HEK293 (cell line): ENCODE data around the gene VEPH1.

Source experiments
- CTCF ChIA-PET: fragments of 350-600 bp; formaldehyde crosslinking; extraction: SDS; loops from one replicate; lab custom pipeline; 2021; ENCODE audit warnings: antibody characterized with exemption; lab: Yijun Ruan, JAX
- POLR2A ChIA-PET: fragments of 300-600 bp; formaldehyde crosslinking; extraction: SDS; loops from one replicate; lab custom pipeline; 2020; ENCODE audit warnings: antibody characterized with exemption, inconsistent platforms; lab: Yijun Ruan, JAX
- H3K27ac ChIP-seq: fragments of 200-500 bp; sonication (Bioruptor generic); 2 replicates; pipeline ENCODE4 v1.5.1; 2014; ENCODE audit warnings: low read depth, low read length, control low read depth, inconsistent platforms; ENCODE audit errors: extremely low read depth
- H3K36me3 ChIP-seq, 2 experiments: fragments of 200-500 bp in 1 of 2; sonication (Bioruptor generic) in 1 of 2; 1 replicate in 1 of 2; 2 replicates in 1 of 2; pipeline ENCODE4 v1.5.1; 2014 to 2017; ENCODE audit warnings: inconsistent platforms in 2 of 2, low read length in 2 of 2; ENCODE audit not compliant: control insufficient read depth in 2 of 2, insufficient read depth in 1 of 2
- H3K4me1 ChIP-seq: fragments of 200-500 bp; sonication (Bioruptor generic); 2 replicates; pipeline ENCODE4 v1.5.1; 2014; ENCODE audit warnings: mild to moderate bottlenecking, low read length, inconsistent platforms; ENCODE audit not compliant: control insufficient read depth, insufficient read depth
- H3K4me3 ChIP-seq: 2 replicates; pipeline ENCODE4 v1.5.1; 2011; ENCODE audit warnings: low read depth, mild to moderate bottlenecking, control low read depth, low read length, moderate library complexity
- H3K9me3 ChIP-seq: fragments of 200-500 bp; sonication (Bioruptor generic); 2 replicates; pipeline ENCODE4 v1.5.1; 2014; ENCODE audit warnings: low read depth, low read length, inconsistent platforms; ENCODE audit not compliant: control insufficient read depth, insufficient read depth
- HIC1 ChIP-seq: fragments of 450-650 bp; formaldehyde crosslinking; IDR thresholded peaks from 2 replicates; pipeline ENCODE4 v1.5.1; 2016; ENCODE audit warnings: missing biosample characterization, missing genetic modification characterization
- KLF1 ChIP-seq: fragments of 450-650 bp; formaldehyde crosslinking; IDR thresholded peaks from 2 replicates; pipeline ENCODE4 v1.5.1; 2016; ENCODE audit warnings: missing biosample characterization, missing genetic modification characterization
- KLF10 ChIP-seq: fragments of 450-650 bp; IDR thresholded peaks from 2 replicates; pipeline ENCODE4 v1.5.1; 2018; ENCODE audit warnings: missing biosample characterization, mild to moderate bottlenecking, missing genetic modification characterization
- SETDB1 ChIP-seq: IDR thresholded peaks from one replicate; pipeline ENCODE4 v1.6.1; 2017; ENCODE audit warnings: mild to moderate bottlenecking, low read length, moderate library complexity, mixed read lengths; ENCODE audit not compliant: insufficient read length
- YY2 ChIP-seq: fragments of 450-650 bp; formaldehyde crosslinking; IDR thresholded peaks from 2 replicates; pipeline ENCODE4 v1.5.1; 2016; ENCODE audit warnings: missing biosample characterization, missing genetic modification characterization
- ZBTB21 ChIP-seq: fragments of 450-650 bp; formaldehyde crosslinking; IDR thresholded peaks from 2 replicates; pipeline ENCODE4 v1.5.1; 2017; ENCODE audit warnings: missing biosample characterization, missing genetic modification characterization
- ZBTB7A ChIP-seq: fragments of 450-650 bp; formaldehyde crosslinking; IDR thresholded peaks from 2 replicates; pipeline ENCODE4 v1.5.1; 2016; ENCODE audit warnings: low read depth, missing biosample characterization, missing genetic modification characterization
- ZNF114 ChIP-seq: fragments of 450-650 bp; formaldehyde crosslinking; IDR thresholded peaks from 2 replicates; pipeline ENCODE4 v1.5.0; 2017; ENCODE audit warnings: missing biosample characterization, missing genetic modification characterization
- ZNF138 ChIP-seq: fragments of 450-650 bp; formaldehyde crosslinking; IDR thresholded peaks from 2 replicates; pipeline ENCODE4 v1.5.1; 2016; ENCODE audit warnings: missing biosample characterization, missing genetic modification characterization, borderline replicate concordance
- ZNF155 ChIP-seq: fragments of 450-650 bp; formaldehyde crosslinking; IDR thresholded peaks from 2 replicates; pipeline ENCODE4 v1.5.1; 2016; ENCODE audit warnings: missing biosample characterization, missing genetic modification characterization
- ZNF174 ChIP-seq: fragments of 450-650 bp; formaldehyde crosslinking; IDR thresholded peaks from 2 replicates; pipeline ENCODE4 v1.5.0; 2017; ENCODE audit warnings: missing biosample characterization, mild to moderate bottlenecking, missing genetic modification characterization
- ZNF18 ChIP-seq: fragments of 450-650 bp; formaldehyde crosslinking; IDR thresholded peaks from 2 replicates; pipeline ENCODE4 v1.5.1; 2016; ENCODE audit warnings: missing biosample characterization, missing genetic modification characterization
- ZNF184 ChIP-seq: fragments of 450-650 bp; IDR thresholded peaks from 2 replicates; pipeline ENCODE4 v1.5.1; 2018; ENCODE audit warnings: missing biosample characterization, mild to moderate bottlenecking, missing genetic modification characterization
- ZNF24 ChIP-seq: fragments of 450-650 bp; formaldehyde crosslinking; IDR thresholded peaks from 2 replicates; pipeline ENCODE4 v1.5.1; 2016; ENCODE audit warnings: missing biosample characterization, missing genetic modification characterization
- ZNF280D ChIP-seq: fragments of 450-650 bp; formaldehyde crosslinking; IDR thresholded peaks from 2 replicates; pipeline ENCODE4 v1.5.1; 2016; ENCODE audit warnings: missing biosample characterization, missing genetic modification characterization
- ZNF37A ChIP-seq: fragments of 450-650 bp; IDR thresholded peaks from 2 replicates; pipeline ENCODE4 v1.5.1; 2018; ENCODE audit warnings: missing biosample characterization, missing genetic modification characterization
- ZNF394 ChIP-seq: fragments of 450-650 bp; formaldehyde crosslinking; IDR thresholded peaks from 2 replicates; pipeline ENCODE4 v1.5.1; 2016; ENCODE audit warnings: missing biosample characterization, missing genetic modification characterization, mild to moderate bottlenecking, moderate library complexity, borderline replicate concordance
- ZNF404 ChIP-seq: fragments of 450-650 bp; formaldehyde crosslinking; IDR thresholded peaks from 2 replicates; pipeline ENCODE4 v1.5.1; 2017; ENCODE audit warnings: missing biosample characterization, missing genetic modification characterization
- ZNF426 ChIP-seq: fragments of 450-650 bp; formaldehyde crosslinking; IDR thresholded peaks from 2 replicates; pipeline ENCODE4 v1.5.1; 2017; ENCODE audit warnings: missing biosample characterization, missing genetic modification characterization, mild to moderate bottlenecking, inconsistent platforms, moderate library complexity
- ZNF433 ChIP-seq: fragments of 450-650 bp; formaldehyde crosslinking; IDR thresholded peaks from 2 replicates; pipeline ENCODE4 v1.5.1; 2016; ENCODE audit warnings: missing biosample characterization, missing genetic modification characterization, low read depth
- ZNF449 ChIP-seq: fragments of 450-650 bp; formaldehyde crosslinking; IDR thresholded peaks from 2 replicates; pipeline ENCODE4 v1.5.1; 2017; ENCODE audit warnings: missing biosample characterization, mild to moderate bottlenecking, missing genetic modification characterization, moderate library complexity
- ZNF521 ChIP-seq: fragments of 450-650 bp; formaldehyde crosslinking; IDR thresholded peaks from 2 replicates; pipeline ENCODE4 v1.5.1; 2017; ENCODE audit warnings: missing biosample characterization, mild to moderate bottlenecking, missing genetic modification characterization
- ZNF600 ChIP-seq: fragments of 450-650 bp; formaldehyde crosslinking; IDR thresholded peaks from 2 replicates; pipeline ENCODE4 v1.5.1; 2016; ENCODE audit warnings: missing biosample characterization, missing genetic modification characterization
- ZNF624 ChIP-seq: fragments of 450-650 bp; formaldehyde crosslinking; IDR thresholded peaks from 2 replicates; pipeline ENCODE4 v1.5.1; 2017; ENCODE audit warnings: missing biosample characterization, missing genetic modification characterization
- ZNF707 ChIP-seq: fragments of 450-650 bp; formaldehyde crosslinking; IDR thresholded peaks from 2 replicates; pipeline ENCODE4 v1.5.1; 2016; ENCODE audit warnings: missing biosample characterization, missing genetic modification characterization
- ZNF791 ChIP-seq: fragments of 450-650 bp; formaldehyde crosslinking; IDR thresholded peaks from 2 replicates; pipeline ENCODE4 v1.5.1; 2016; ENCODE audit warnings: missing biosample characterization, missing genetic modification characterization
- ZSCAN18 ChIP-seq: fragments of 450-650 bp; formaldehyde crosslinking; IDR thresholded peaks from 2 replicates; pipeline ENCODE4 v1.5.1; 2016; ENCODE audit warnings: missing biosample characterization, missing genetic modification characterization
- ZSCAN23 ChIP-seq: fragments of 450-650 bp; formaldehyde crosslinking; IDR thresholded peaks from 2 replicates; pipeline ENCODE4 v1.5.1; 2016; ENCODE audit warnings: missing biosample characterization, missing genetic modification characterization
- ZSCAN30 ChIP-seq: fragments of 450-650 bp; IDR thresholded peaks from 2 replicates; pipeline ENCODE4 v1.5.1; 2018; ENCODE audit warnings: missing biosample characterization, mild to moderate bottlenecking, missing genetic modification characterization, moderate library complexity

Gene VEPH1

GRCh38 chr3:157241599-157241998 is 261.6 kb downstream of the VEPH1 start:
- no peaks in the 10 kb centered on the region for H3K4me1 ChIP-seq
- H3K9me3 ChIP-seq = no peaks in the 10 kb centered on the region
- no peak overlapping the region for H3K27ac ChIP-seq
- no peak overlapping the region for H3K4me3 ChIP-seq
- CTCF ChIA-PET = interaction anchor here (0.5 to 1.0 kb wide), 3 partner anchors 12 to 331 kb away, joined by 3 to 5 read pairs (median 3); no protein-coding TSS in a partner anchor
- no peaks in the 10 kb centered on the region for H3K36me3 ChIP-seq
- POLR2A ChIA-PET = no interaction called here
- TF ChIP-seq ZNF138 (tag by site-specific recombination) = no peak
- no peak for TF ChIP-seq HIC1
- no peak for TF ChIP-seq ZNF37A (tag by site-specific recombination)
- TF ChIP-seq ZBTB21 (tag by site-specific recombination) = no peak
- TF ChIP-seq ZNF449 (tag by site-specific recombination) = no peak
- no peak for TF ChIP-seq ZNF791 (tag by site-specific recombination)
- TF ChIP-seq ZNF174 = no peak
- no peak for TF ChIP-seq ZNF280D (tag by site-specific recombination)
- TF ChIP-seq ZBTB7A (tag by site-specific recombination) = no peak
- no peak for TF ChIP-seq KLF10
- no peak for TF ChIP-seq ZNF114 (tag by site-specific recombination)
- no peak for TF ChIP-seq ZNF24 (tag by site-specific recombination)
- TF ChIP-seq ZNF600 (tag by site-specific recombination) = no peak
- TF ChIP-seq ZSCAN30 = no peak
- TF ChIP-seq SETDB1 = no peak

GRCh38 chr3:157240408-157240807 is 262.8 kb downstream of the VEPH1 start:
- no peaks in the 10 kb centered on the region for H3K4me1 ChIP-seq
- H3K4me3 ChIP-seq = no peak overlapping the region
- no peaks in the 10 kb centered on the region for H3K36me3 ChIP-seq
- POLR2A ChIA-PET = no interaction called here
- CTCF ChIA-PET = interaction anchor here (0.7 to 1.3 kb wide), 3 partner anchors 11 to 195 kb away, joined by 4 to 5 read pairs (median 5); no protein-coding TSS in a partner anchor
- H3K9me3 ChIP-seq = no peaks in the 10 kb centered on the region
- H3K27ac ChIP-seq = no peak overlapping the region
- TF ChIP-seq ZNF394 (tag by site-specific recombination) = no peak
- no peak for TF ChIP-seq ZSCAN23 (tag by site-specific recombination)
- TF ChIP-seq ZNF18 (tag by site-specific recombination) = no peak
- TF ChIP-seq ZSCAN18 = no peak
- TF ChIP-seq ZNF433 (tag by site-specific recombination) = no peak
- no peak for TF ChIP-seq KLF1
- TF ChIP-seq ZNF707 (tag by site-specific recombination) = no peak
- TF ChIP-seq ZNF521 (tag by site-specific recombination) = no peak
- no peak for TF ChIP-seq ZNF404
- TF ChIP-seq YY2 (tag by site-specific recombination) = no peak
- no peak for TF ChIP-seq ZNF426 (tag by site-specific recombination)
- no peak for TF ChIP-seq ZNF184 (tag by site-specific recombination)
- no peak for TF ChIP-seq ZNF155
- no peak for TF ChIP-seq ZNF624 (tag by site-specific recombination)
